ENCODE results near the gene OXT.
"Not testable (repeated sequence)": the region's sequence is repeated elsewhere in the genome, so short reads cannot be mapped to it uniquely, and the experiment has no call there.

The OXT gene

DNA sequence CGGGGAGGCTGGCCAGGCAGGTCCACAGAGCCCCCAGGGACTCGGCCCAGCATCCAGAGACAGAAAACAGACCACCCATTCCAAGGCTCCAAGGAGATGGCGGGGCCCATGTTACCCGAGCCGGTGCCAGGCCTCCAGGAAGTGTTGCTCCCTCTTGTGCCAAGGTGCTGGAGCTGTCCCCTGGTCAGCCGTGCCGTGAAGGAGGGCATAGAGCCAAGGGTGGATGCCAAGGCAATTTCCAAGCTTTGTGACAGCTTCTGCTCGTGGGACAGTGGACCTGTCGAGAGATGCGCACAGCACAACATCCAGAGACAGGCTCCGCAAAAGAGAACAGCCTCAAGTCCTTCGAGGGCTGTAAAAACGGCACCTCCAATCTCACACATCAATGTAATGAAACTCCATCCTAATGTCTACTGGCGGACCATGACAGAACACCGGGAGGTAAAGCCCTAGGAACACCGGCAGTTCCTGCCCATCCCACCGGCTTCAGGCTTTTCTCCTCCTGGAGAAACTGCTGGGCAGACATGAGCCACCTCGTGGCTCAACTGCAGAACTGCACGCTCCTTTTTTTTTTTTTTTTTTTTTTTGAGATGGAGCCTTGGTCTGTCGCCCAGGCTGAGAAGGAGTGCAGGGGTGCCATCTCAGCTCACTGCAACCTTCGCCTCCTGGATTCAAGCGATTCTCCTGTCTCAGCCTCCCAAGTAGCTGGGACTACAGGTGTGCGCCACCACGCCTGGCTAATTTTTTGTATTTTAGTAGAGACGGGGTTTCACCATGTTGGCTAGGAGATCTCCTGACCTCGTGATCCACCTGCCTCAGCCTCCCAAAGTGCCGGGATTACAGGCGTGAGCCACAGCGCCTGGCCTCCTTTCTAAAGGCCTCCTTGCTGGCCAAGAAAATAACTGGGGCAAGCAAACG lies 44.0 kb downstream of the OXT start:
- no peak for DNase-seq

DNA sequence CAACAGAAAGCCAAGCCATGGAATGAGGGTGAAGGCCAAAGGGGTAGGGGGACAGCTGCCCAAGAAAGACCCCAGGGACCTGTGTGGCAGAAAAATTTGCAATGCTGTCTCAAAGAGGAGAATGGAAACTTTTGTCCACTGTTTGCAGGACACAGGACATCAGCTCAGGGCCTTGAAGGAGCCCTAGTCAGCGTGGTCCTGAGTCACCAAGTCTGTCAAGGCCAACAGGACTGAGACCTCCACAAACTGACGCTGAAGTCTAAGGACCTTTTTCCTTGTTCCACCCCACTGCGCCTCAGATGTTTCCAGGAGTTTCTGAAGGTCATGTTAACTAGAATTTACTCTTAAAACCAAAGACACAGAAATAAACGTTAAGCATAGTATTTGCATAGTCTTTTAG lies 44.9 kb downstream of the OXT start:
- no peak for DNase-seq

DNA sequence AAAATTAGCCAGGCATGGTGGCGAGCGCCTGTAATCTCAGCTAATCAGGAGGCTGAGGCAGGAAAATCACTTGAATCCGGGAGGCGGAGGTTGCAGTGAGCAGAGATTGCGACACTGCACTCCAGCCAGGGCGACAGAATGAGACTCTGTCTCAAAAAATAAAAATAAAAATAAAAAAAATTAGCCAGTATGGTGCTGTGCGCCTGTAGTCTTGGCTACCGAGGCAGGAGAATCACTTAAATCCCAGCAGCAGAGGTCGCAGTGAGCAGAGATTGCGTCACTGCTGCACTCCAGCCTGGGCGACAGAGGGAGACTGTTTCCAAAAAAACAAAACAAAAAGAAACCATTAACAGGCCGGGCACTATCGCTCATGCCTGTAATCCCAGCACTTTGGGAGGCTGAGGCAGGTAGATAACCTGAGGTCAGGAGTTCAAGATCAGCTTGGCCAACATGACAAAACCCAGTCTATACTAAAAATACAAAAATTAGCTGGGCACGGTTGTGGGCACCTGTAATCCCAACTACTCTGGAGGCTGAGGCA lies 46.5 kb downstream of the OXT start:
- not testable (repeated sequence) for DNase-seq

DNA sequence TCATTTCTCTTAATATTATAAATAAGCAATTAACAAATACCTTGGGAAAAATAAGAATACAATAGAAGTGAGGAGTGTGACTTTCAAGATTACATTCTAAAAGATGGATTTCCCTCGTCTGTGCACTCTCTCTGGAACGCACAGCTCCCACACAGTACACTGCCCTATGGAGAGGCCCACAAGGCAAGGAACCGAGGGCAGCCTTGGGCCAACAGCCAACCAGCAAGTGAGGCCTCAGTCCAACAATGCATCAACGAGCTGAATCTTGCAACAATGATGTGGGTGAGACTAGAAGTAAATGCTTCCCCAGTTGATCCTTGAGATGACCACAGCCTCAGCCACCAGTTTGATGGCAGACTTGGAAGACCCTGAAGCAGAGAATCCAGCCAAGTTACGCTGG lies 47.6 kb downstream of the OXT start:
- DNase-seq: no peak

DNA sequence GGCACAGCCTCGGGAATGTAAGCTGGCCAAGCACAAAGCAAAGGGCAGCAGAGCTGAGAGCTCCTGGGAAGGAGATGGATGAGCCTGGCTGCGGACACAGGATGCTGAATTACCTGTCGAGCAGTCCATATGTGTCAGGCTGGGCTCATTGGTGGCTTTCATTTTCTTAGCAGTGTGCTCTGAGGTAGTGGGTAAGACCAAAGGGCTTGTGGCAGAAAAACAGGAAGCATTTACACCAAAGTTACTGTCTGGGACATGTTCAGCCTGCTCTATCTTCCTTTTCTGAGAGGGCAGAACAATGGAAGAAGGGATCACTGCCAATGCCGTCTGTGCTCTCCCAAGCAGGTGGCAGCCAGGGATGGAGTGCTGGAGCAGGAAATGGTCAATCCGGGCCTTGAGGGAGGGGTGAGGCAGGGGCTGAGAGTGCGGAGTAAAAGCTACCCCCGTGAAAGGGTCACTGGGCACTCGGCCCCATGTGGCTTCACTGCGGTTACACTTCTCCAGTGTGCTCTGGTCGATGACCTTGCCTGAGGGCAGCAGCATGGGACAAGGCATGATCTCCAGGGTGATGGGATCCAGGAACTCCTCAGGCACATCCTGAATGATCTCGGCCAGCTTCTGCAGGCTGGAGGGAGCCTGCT lies 50.0 kb downstream of the OXT start:
- DNase-seq: no peak
